SK-N-SH (cell line): ENCODE measurements around the gene ARHGAP15. TPM values are rescaled to one million over a fixed set of nuclear protein-coding genes. Genes with fewer than 3 reads are reported as not detected.

Experiments used
- CTCF ChIA-PET: fragments of 300-600, 350-600 bp; formaldehyde crosslinking; extraction: SDS; loops from one replicate; lab custom pipeline; 2021; lab: Yijun Ruan, JAX
- POLR2A ChIA-PET: fragments of 350-600 bp; sonication (Branson Sonifier 250); formaldehyde crosslinking; extraction: SDS; loops from one replicate; lab custom pipeline; 2020; ENCODE audit warnings: antibody characterized with exemption, inconsistent platforms; lab: Yijun Ruan, JAX
- DNase-seq: peaks from one replicate; pipeline ENCODE4 v3.0.0; 2012
- H2AFZ ChIP-seq: fragments of 200-600 bp; sonication (generic); 2 replicates; pipeline ENCODE4 v1.8.1; 2016; ENCODE audit warnings: antibody characterized with exemption, mild to moderate bottlenecking, low read depth
- H3F3A ChIP-seq: fragments of 200-600 bp; sonication (generic); replicated peaks from 2 replicates; pipeline ENCODE3; 2016; ENCODE audit warnings: antibody characterized with exemption, mild to moderate bottlenecking; ENCODE audit not compliant: insufficient read depth
- H3K27ac ChIP-seq, 2 experiments: fragments of 200-500 bp in 1 of 2; fragments of 200-600 bp in 1 of 2; sonication (Bioruptor generic) in 1 of 2; sonication (generic), shearing (Covaris generic) in 1 of 2; 2 replicates each; pipeline versions ENCODE4 v1.5.1 to v1.6.1; 2014 to 2016; ENCODE audit warnings: low read depth in 2 of 2, inconsistent platforms in 1 of 2, low read length in 1 of 2, mild to moderate bottlenecking in 1 of 2, mixed read lengths in 1 of 2
- H3K27me3 ChIP-seq: fragments of 200-600 bp; sonication (generic), shearing (Covaris generic); 2 replicates; pipeline ENCODE4 v1.6.1; 2016; ENCODE audit warnings: mixed run types; ENCODE audit not compliant: insufficient read depth
- H3K36me3 ChIP-seq, 2 experiments: fragments of 200-500 bp in 1 of 2; fragments of 200-600 bp in 1 of 2; sonication (Bioruptor generic) in 1 of 2; sonication (generic) in 1 of 2; replicated peaks in 1 of 2; 2 replicates each; pipeline versions ENCODE3 to v1.5.1; 2014 to 2016; ENCODE audit warnings: low read length in 1 of 2, mild to moderate bottlenecking in 1 of 2; ENCODE audit not compliant: insufficient read depth in 2 of 2, control insufficient read depth in 1 of 2
- H3K4me1 ChIP-seq, 2 experiments: fragments of 200-500 bp in 1 of 2; fragments of 200-600 bp in 1 of 2; sonication (Bioruptor generic) in 1 of 2; sonication (generic), shearing (Covaris generic) in 1 of 2; 2 replicates each; pipeline versions ENCODE4 v1.5.1 to v1.6.1; 2014 to 2016; ENCODE audit warnings: low read depth in 1 of 2, low read length in 1 of 2, mixed run types in 1 of 2; ENCODE audit not compliant: insufficient read depth in 2 of 2, control insufficient read depth in 1 of 2
- H3K4me2 ChIP-seq: fragments of 200-600 bp; sonication (generic), shearing (Covaris generic); 2 replicates; pipeline ENCODE4 v1.6.1; 2017; ENCODE audit warnings: mixed run types
- H3K4me3 ChIP-seq, 2 experiments: fragments of 200-500 bp in 1 of 2; fragments of 200-600 bp in 1 of 2; sonication (Bioruptor generic) in 1 of 2; sonication (generic), shearing (Covaris generic) in 1 of 2; 2 replicates each; pipeline versions ENCODE4 v1.5.1 to v1.8.1; 2014 to 2016; ENCODE audit warnings: low read depth in 2 of 2, inconsistent platforms in 1 of 2, low read length in 1 of 2, mild to moderate bottlenecking in 1 of 2, mixed read lengths in 1 of 2, moderate library complexity in 1 of 2
- H3K79me2 ChIP-seq: fragments of 200-600 bp; sonication (generic); 2 replicates; pipeline ENCODE4 v1.8.1; 2017; ENCODE audit warnings: mild to moderate bottlenecking; ENCODE audit not compliant: insufficient read depth
- H3K9ac ChIP-seq: fragments of 200-600 bp; sonication (generic); 2 replicates; pipeline ENCODE4 v1.6.1; 2017; ENCODE audit warnings: mixed run types
- H3K9me2 ChIP-seq: fragments of 200-600 bp; sonication (generic); 2 replicates; pipeline ENCODE4 v1.6.1; 2017; ENCODE audit warnings: mixed run types
- H3K9me3 ChIP-seq: fragments of 200-600 bp; sonication (generic); 2 replicates; pipeline ENCODE4 v1.6.1; 2017; ENCODE audit warnings: mixed run types, mild to moderate bottlenecking, moderate library complexity
- H4K20me1 ChIP-seq: fragments of 200-600 bp; sonication (generic); 2 replicates; pipeline ENCODE4 v1.6.1; 2017; ENCODE audit warnings: mild to moderate bottlenecking, mixed run types; ENCODE audit not compliant: insufficient read depth
- ELF1 ChIP-seq: IDR thresholded peaks from 2 replicates; pipeline ENCODE4 v1.4.0; 2012
- EP300 ChIP-seq, 2 experiments: IDR thresholded peaks; 2 replicates each; pipeline versions ENCODE4 v1.4.0 to v1.6.1; 2012; ENCODE audit warnings: borderline replicate concordance in 1 of 2, low read depth in 1 of 2, low read length in 1 of 2
- FOSL2 ChIP-seq: IDR thresholded peaks from 2 replicates; pipeline ENCODE4 v1.4.0; 2012; ENCODE audit warnings: low read depth, mild to moderate bottlenecking, moderate library complexity, borderline replicate concordance
- FOXJ3 ChIP-seq: sonication (generic); formaldehyde crosslinking; IDR thresholded peaks from 2 replicates; pipeline ENCODE4 v1.5.1; 2020; ENCODE audit warnings: mild to moderate bottlenecking, missing genetic modification reagents
- JUND ChIP-seq: IDR thresholded peaks from 2 replicates; pipeline ENCODE4 v1.4.0; 2012
- MEF2A ChIP-seq: IDR thresholded peaks from 2 replicates; pipeline ENCODE4 v1.4.0; 2012; ENCODE audit warnings: low read depth, borderline replicate concordance
- NRF1 ChIP-seq: IDR thresholded peaks from 2 replicates; pipeline ENCODE4 v1.6.1; 2012; ENCODE audit warnings: low read depth, mild to moderate bottlenecking, low read length
- RCOR1 ChIP-seq: fragments of 150-350 bp; IDR thresholded peaks from 2 replicates; pipeline ENCODE4 v1.6.1; 2017; ENCODE audit warnings: antibody characterized with exemption, low read length
- REST ChIP-seq: IDR thresholded peaks from 2 replicates; pipeline ENCODE4 v1.6.1; 2012; ENCODE audit warnings: mild to moderate bottlenecking, low read depth, low read length, moderate library complexity
- RXRA ChIP-seq: IDR thresholded peaks from 2 replicates; pipeline ENCODE4 v1.4.0; 2012; ENCODE audit warnings: low read depth, mild to moderate bottlenecking, borderline replicate concordance
- TEAD4 ChIP-seq: IDR thresholded peaks from 2 replicates; pipeline ENCODE4 v1.4.0; 2012; ENCODE audit warnings: mild to moderate bottlenecking, borderline replicate concordance; ENCODE audit not compliant: insufficient read depth
- USF1 ChIP-seq: IDR thresholded peaks from 2 replicates; pipeline ENCODE4 v1.4.0; 2012; ENCODE audit warnings: low read depth, borderline replicate concordance
- WGBS: methylation state at CpG from one replicate; pipeline ENCODE4 v1.1.6; 2017; ENCODE audit warnings: low lambda C conversion rate; 5-methylcytosine and 5-hydroxymethylcytosine counted together
- polyA plus RNA-seq, 3 experiments: library from polyadenylated mRNA; depleted of rRNA; stranded (reverse); fragments of >200 nt; gene quantifications; 2 replicates each; pipeline ENCODE4 v1.2.3, GENCODE V29; 2012

ARHGAP15 gene
- polyA plus RNA-seq, 1 of the 3 experiments (the other 2 are of a cell fraction) = not detected

- TF ChIP-seq FOSL2 (peak; percentile 67; the same call in 1 of the 2 replicates), TEAD4 (no peak), JUND (peak; percentile 66)
- WGBS = 75% methylated on average over 3 of the region's 3 CpGs
- peaks cover 2 to 12% of the 10 kb centered on the region in 2 experiments; a peak in 3 of 4 replicates for H3K4me1 ChIP-seq
- no peaks in the 10 kb centered on the region for H3K79me2 ChIP-seq
- no peaks in the 10 kb centered on the region for H3K27me3 ChIP-seq
- H3K9me2 ChIP-seq = no peaks in the 10 kb centered on the region
- ChIA-PET POLR2A (no interaction called here), CTCF (no interaction called here)
- H4K20me1 ChIP-seq = no peaks in the 10 kb centered on the region
- no peaks in the 10 kb centered on the region for H3K9me3 ChIP-seq
- peaks cover 4% of the 10 kb centered on the region for H3F3A ChIP-seq
- H2AFZ ChIP-seq = peak overlapping the region; percentile 12; the same call in 1 of the 2 replicates
- H3K36me3 ChIP-seq = no peaks in the 10 kb centered on the region
- H3K27ac ChIP-seq = peak overlapping the region in 1 of 2 experiments; percentile 60; a peak in 2 of 4 replicates
- H3K4me3 ChIP-seq = no peak overlapping the region
- 0 out of 2 replicates have a peak overlapping the region, but pooled peaks have one; percentile 2 for H3K4me2 ChIP-seq
- H3K9ac ChIP-seq = no peak overlapping the region
- no peak for DNase-seq
Measured at GRCh38 chr2:143397884-143398614, 268.8 kb downstream of the ARHGAP15 start.

GRCh38 chr2:143398781-143399180 lies 269.6 kb downstream of the ARHGAP15 start:
- Histone ChIP-seq H3K79me2 (no peaks in the 10 kb centered on the region), H3K36me3 (no peaks in the 10 kb centered on the region), H3K27me3 (no peaks in the 10 kb centered on the region), H3K9ac (no peak overlapping the region), H2AFZ (no peak overlapping the region), H3K9me3 (no peaks in the 10 kb centered on the region), H3K4me3 (no peak overlapping the region), H3K4me1 (peaks cover 2 to 12% of the 10 kb centered on the region in 2 experiments; a peak in 3 of 4 replicates), H3K9me2 (no peaks in the 10 kb centered on the region), H4K20me1 (no peaks in the 10 kb centered on the region), H3K4me2 (no peak overlapping the region), H3K27ac (peak overlapping the region in 1 of 2 experiments; percentile 60; a peak in 2 of 4 replicates), H3F3A (peaks cover 4% of the 10 kb centered on the region)
- WGBS = 57% methylated on average over 2 of the region's 2 CpGs
- no peak for TF ChIP-seq USF1
- TF ChIP-seq NRF1 = no peak
- TF ChIP-seq RCOR1 = no peak
- no peak for TF ChIP-seq REST
- TF ChIP-seq FOXJ3 (CRISPR knock-in tag) = no peak
- TF ChIP-seq EP300 (IDR thresholded peaks at IDR 0.05; ENCODE audit: borderline replicate concordance in 1 of 2, low read depth in 1 of 2, low read length in 1 of 2) = no peak
- no peak for TF ChIP-seq MEF2A
- TF ChIP-seq ELF1 = no peak
- no peak for TF ChIP-seq RXRA
- DNase-seq = no peak
- CTCF ChIA-PET = no interaction called here
- POLR2A ChIA-PET = no interaction called here
